Tibial nerve (tissue), 4 donors: ENCODE measurements around the gene TNRC6A.

Experiments used
- EP300 ChIP-seq, 2 donors: sonication (generic); formaldehyde crosslinking; IDR thresholded peaks; one replicate each; pipeline ENCODE4 v1.6.1; 2017; ENCODE audit warnings: antibody characterized with exemption in 2 of 2, mild to moderate bottlenecking in 1 of 2
- TF ChIP-seq, protein P1 (sequence below), 5 experiments: fragments of 200-600 bp in 3 of 5; fragments of 450-650 bp in 2 of 5; sonication (generic) in 3 of 5; IDR thresholded peaks; one replicate each; pipeline ENCODE4 v1.5.1; 2016 to 2019; ENCODE audit warnings: antibody characterized with exemption in 5 of 5, mild to moderate bottlenecking in 3 of 5, moderate library complexity in 2 of 5

DNA sequence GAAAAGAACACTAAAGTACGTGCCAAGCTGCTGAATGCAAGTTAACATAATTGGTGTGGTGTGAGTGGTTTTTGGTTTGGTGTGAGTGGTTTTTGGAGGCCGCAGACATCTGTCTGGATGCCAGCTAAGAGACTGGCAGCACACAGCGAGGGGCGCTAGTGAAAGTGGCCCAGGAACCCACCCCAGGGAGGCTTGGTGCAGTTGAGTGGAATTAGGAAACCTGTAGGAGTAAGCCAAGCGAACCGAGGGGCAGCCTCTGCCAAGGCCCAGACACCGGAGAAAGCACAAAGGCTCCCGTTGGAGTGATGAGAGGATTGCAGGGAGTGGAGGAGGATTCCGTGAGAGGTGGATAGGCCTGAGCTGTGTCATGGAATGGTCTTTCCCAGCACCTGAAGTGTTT lies 91.7 kb downstream of the TNRC6A start:
- TF ChIP-seq, protein P1, sequence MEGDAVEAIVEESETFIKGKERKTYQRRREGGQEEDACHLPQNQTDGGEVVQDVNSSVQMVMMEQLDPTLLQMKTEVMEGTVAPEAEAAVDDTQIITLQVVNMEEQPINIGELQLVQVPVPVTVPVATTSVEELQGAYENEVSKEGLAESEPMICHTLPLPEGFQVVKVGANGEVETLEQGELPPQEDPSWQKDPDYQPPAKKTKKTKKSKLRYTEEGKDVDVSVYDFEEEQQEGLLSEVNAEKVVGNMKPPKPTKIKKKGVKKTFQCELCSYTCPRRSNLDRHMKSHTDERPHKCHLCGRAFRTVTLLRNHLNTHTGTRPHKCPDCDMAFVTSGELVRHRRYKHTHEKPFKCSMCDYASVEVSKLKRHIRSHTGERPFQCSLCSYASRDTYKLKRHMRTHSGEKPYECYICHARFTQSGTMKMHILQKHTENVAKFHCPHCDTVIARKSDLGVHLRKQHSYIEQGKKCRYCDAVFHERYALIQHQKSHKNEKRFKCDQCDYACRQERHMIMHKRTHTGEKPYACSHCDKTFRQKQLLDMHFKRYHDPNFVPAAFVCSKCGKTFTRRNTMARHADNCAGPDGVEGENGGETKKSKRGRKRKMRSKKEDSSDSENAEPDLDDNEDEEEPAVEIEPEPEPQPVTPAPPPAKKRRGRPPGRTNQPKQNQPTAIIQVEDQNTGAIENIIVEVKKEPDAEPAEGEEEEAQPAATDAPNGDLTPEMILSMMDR (IDR thresholded peaks at IDR 0.05), result no peak
- no peak for TF ChIP-seq EP300 (IDR thresholded peaks at IDR 0.05)
